ENCODE results near the gene BMP15. TPM values are rescaled to one million over a fixed set of nuclear protein-coding genes. Genes with fewer than 3 reads are reported as not detected.

Gene BMP15
- total RNA-seq, 1 donor from 2014 or later: not detected

Other genes with a start within 250 kb of the BMP15 start
- gene SHROOM4, start 96.5 kb upstream of the BMP15 start, total RNA-seq: 22.0 TPM

Data from mesenteric fat pad (tissue), 1 donor.